ENCODE measurements around the gene SBF2.

- TF ChIP-seq REST (IDR thresholded peaks at IDR 0.05; ENCODE audit: borderline replicate concordance), result no peak
- no peak for TF ChIP-seq CTCF (IDR thresholded peaks at IDR 0.05; ENCODE audit: poor library complexity, severe bottlenecking)
These were observed 388.5 kb downstream of the SBF2 start for GRCh38 chr11:9905501-9905951.
